ENCODE results near the gene NFAT5.

NFAT5 gene

DNA sequence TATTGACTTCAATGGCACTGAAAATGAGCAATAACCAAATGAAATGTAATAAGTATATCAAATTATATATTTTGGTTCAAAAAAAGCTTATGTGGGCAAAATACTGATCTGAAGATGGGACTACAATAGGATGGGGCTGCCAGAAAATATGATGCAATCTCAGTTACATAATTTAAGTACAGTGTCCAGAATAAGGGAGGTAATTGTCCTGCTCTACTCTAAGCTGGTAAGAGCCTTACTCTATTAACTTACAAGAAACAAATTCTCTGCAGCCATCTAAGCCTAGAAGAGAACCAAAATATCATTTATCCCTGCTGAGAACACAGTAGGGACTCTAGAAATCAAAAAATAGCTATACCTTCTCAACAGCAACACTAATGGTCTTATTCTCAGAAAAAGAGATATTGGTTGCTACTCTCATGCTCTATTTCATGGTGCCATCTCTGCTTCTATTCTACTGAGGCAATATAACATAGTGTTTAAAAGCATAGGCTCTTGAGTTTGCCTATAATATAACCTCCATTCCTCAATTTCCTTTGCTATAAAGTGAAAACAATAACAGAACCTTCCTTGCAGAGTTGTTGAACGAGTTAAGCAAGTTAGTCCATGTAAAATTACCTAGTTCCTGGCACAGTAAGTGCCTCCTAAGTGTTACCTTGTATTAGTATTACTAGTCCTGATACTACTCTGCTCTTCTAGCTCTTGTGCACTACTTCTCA, 140.6 kb downstream of the NFAT5 start:
- ATAC-seq (no peak), DNase-seq (no peak)
- Mint-ChIP-seq H3K36me3 (ENCODE audit: low read depth) (peaks cover 8% of the 10 kb centered on the region), H3K27me3 (no peaks in the 10 kb centered on the region), H3K4me3 (no peak overlapping the region), H3K4me1 (no peaks in the 10 kb centered on the region), H3K27ac (no peak overlapping the region), H3K9me3 (no peaks in the 10 kb centered on the region)

DNA sequence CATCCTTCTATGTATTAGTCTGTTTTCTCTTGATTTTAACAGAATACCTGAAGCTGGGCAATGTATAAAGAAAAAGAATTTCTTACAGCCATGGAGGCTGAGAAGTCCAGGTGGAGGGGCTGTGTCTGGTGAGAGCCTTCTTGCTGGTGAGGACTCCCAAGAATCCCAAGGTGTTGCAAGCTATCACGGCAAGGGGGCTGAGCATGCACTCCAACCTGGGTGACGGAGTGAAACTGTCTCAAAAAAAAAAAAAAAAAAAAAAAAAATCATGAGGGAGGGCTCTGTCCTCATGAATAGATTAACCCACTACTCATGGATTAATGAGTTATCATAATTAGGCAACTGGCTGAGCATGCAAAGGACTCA, 141.2 kb downstream of the NFAT5 start:
- peaks cover 6% of the 10 kb centered on the region for H3K36me3 Mint-ChIP-seq (ENCODE audit: low read depth)

DNA sequence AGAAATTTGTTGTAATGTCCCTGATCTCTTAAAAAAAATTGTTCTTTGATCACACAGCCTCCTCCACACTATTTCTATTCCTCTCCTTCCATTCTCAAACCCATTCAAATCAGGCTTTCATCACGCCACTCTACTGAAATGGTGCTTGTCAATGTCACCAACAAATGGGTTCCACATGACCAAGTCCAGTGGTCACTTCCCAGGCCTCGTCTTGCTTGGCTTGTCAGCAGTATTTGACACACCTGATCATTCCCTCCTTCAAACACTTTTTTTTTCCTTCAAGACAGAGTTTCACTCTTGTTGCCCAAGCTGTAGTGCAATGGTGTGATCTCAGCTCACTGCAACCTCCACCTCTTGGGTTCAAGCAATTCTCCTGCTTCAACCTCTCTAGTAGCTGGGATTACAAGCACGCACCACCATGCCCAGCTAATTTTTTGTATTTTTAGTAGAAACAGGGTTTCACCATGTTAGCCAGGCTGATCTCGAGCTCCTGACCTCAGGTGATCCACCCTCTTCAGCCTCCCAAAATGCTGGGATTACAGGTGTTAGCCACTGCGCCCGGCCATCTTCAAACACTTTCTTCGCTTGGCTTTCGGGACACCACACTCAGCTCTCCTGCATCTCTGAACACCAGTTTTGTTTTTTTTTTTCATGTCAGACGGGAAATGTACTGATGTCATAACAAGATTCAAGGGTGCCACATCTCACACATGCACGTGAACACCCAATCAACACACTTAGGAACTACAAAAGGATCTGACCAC, 142.3 kb downstream of the NFAT5 start:
- no peaks in the 10 kb centered on the region for H3K9me3 Mint-ChIP-seq
- ATAC-seq (no peak), DNase-seq (no peak)
- H3K4me1 Mint-ChIP-seq, result no peaks in the 10 kb centered on the region
- H3K36me3 Mint-ChIP-seq (ENCODE audit: low read depth), result peaks cover 6% of the 10 kb centered on the region
- H3K27ac Mint-ChIP-seq, result peak overlapping the region; percentile 47
- no peaks in the 10 kb centered on the region for H3K27me3 Mint-ChIP-seq
- no peak overlapping the region for H3K4me3 Mint-ChIP-seq

More for the DNA sequence above, 141.2 kb downstream of the NFAT5 start:
- DNase-seq (no peak), ATAC-seq (no peak)
- H3K9me3 Mint-ChIP-seq, result no peaks in the 10 kb centered on the region
- no peaks in the 10 kb centered on the region for H3K4me1 Mint-ChIP-seq
- H3K27me3 Mint-ChIP-seq, result no peaks in the 10 kb centered on the region
- no peak overlapping the region for H3K27ac Mint-ChIP-seq
- no peak overlapping the region for H3K4me3 Mint-ChIP-seq

DNA sequence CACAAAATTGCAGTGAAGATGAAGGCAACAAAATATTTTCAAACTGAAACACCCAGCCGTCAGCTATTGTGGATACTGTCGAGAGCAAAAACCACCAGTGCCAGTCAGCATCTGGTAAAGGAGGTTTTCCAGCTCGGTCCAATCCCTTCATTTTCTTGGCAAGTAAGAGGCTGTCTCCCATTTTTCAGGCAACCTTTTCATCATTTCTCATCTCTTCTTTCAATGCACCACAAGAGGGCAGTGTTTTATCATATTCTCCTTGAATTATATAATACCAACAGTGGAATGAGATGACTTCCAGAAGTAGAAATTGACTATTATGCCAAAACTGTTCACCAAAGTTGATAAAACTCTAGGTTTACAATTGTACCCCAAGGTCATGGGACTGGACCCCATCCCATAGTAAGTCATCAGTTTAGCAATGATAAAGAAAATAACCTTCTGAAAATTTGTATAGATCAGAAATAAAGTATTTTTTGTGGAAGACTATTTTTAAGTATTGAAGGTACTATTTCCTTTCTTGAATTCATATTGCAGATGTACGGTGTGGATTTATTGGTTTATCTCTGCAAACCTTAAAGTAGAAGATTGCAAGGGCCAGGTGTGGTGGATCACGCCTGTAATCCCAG, 143.8 kb downstream of the NFAT5 start:
- Mint-ChIP-seq H3K9me3 (no peaks in the 10 kb centered on the region), H3K27ac (no peak overlapping the region), H3K36me3 (ENCODE audit: low read depth) (peaks cover 3% of the 10 kb centered on the region), H3K27me3 (no peaks in the 10 kb centered on the region), H3K4me3 (no peak overlapping the region), H3K4me1 (no peaks in the 10 kb centered on the region)
- no peak for ATAC-seq
- DNase-seq, result no peak

DNA sequence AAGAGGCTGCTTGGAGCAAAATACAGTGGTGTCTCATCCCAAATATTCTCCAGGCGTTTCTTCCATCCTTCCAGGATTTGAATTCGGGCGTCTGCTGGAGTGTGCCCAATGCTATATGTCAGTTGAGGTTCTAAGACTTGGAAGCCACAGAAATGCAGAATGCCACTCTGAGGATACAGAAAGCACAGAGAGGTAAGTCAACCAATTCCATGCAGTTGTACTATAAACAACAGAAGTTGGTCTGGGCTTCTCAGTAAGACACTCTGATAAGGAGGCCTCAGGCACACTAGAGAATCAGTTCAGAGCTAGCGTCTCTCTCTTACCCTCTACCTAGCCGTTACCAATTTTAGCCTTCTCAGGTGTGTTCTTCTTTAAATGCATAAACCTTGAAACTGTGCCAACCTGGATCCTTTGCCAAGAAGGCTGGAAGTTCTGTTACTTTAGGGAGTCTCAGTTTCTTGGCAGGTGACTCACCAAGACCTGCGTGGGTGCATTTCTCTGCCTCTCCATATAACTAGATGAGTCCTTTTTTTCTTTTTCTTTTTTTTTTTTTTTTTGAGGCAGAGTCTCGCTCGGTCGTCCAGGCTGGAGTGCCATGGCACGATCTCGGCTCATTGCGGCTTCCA, 145.5 kb downstream of the NFAT5 start:
- no peaks in the 10 kb centered on the region for H3K9me3 Mint-ChIP-seq
- H3K27ac Mint-ChIP-seq, result no peak overlapping the region
- H3K4me3 Mint-ChIP-seq, result no peak overlapping the region
- DNase-seq (no peak), ATAC-seq (no peak)
- no peaks in the 10 kb centered on the region for H3K4me1 Mint-ChIP-seq
- H3K27me3 Mint-ChIP-seq, result no peaks in the 10 kb centered on the region
- no peaks in the 10 kb centered on the region for H3K36me3 Mint-ChIP-seq (ENCODE audit: low read depth)

DNA sequence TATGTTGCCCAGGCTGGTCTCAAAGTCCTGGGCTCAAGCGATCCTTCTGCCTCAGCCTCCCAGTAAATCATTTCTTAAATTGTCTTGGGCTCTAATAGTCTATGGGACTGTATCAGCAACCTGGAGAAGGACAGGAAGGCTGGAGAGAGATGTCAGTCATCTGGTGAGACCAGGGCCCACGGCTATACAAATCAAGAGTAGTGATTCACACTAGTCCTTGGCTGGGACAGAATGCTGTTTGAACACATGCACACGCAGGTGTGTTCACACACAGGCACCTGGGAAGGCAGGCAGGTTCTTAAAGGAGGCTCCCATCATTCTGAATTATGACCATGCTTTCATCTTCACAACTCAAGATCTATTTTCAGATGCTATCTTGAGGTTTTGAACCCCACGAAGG, 146.5 kb downstream of the NFAT5 start:
- H3K4me1 Mint-ChIP-seq, result no peaks in the 10 kb centered on the region
- H3K4me3 Mint-ChIP-seq, result no peak overlapping the region
- H3K9me3 Mint-ChIP-seq, result no peaks in the 10 kb centered on the region
- DNase-seq (no peak), ATAC-seq (no peak)
- H3K36me3 Mint-ChIP-seq (ENCODE audit: low read depth), result no peaks in the 10 kb centered on the region
- H3K27ac Mint-ChIP-seq, result peak overlapping the region; percentile 49
- no peaks in the 10 kb centered on the region for H3K27me3 Mint-ChIP-seq

DNA sequence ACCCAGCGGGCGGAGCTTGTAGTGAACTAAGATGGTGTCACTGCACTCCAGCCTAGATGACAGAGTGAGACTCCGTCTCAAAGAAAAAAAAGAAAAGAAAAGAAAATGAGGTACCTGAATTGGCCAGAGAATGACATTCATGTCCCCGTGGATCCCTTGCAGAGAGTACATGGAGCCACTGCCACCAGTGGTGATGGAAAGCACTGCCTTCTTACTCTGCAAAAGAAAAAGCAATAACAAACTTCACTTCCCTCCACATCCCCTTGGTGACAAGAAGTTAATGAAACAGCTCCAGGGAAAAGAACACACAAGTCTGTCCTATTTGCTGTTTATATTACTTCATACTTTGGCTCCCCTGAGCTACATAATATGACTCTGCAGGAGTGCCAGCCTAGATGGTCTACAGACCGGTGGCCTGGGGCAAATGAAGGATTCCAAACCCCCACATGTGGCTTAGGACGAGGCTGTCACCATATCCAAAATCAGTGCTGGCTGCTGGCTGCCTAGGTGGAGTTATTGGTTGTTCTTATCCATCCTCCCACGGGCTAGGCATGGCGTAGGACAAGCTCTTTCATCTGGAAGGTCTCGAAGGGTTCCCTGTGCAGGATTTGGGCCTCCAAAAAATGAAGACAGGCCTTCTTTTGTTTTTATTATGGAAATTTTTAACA, 147.3 kb downstream of the NFAT5 start:
- no peak overlapping the region for H3K4me3 Mint-ChIP-seq
- H3K27ac Mint-ChIP-seq, result no peak overlapping the region
- ATAC-seq (no peak), DNase-seq (no peak)
- no peaks in the 10 kb centered on the region for H3K27me3 Mint-ChIP-seq
- no peaks in the 10 kb centered on the region for H3K36me3 Mint-ChIP-seq (ENCODE audit: low read depth)
- no peaks in the 10 kb centered on the region for H3K4me1 Mint-ChIP-seq
- H3K9me3 Mint-ChIP-seq, result no peaks in the 10 kb centered on the region

DNA sequence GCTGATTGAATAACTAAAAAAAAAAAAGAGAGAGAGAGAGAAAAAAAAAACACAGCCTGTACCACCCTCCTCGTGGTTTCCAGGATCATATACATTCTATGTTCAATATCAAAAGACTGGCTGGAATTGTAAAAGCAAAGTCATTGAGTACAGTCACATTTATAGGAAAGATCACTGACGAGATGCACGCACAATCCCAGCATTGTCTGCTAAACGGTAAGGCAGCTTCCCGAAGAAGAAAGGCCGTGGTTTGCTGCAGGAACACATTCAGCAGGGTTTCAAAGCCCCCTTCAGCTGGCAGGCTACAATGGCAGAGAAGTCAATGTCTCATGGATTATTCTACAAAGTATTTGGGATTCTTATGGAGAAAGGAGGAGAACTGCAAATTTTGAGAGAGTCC, 151.3 kb downstream of the NFAT5 start:
- no peaks in the 10 kb centered on the region for H3K27me3 Mint-ChIP-seq
- no peaks in the 10 kb centered on the region for H3K4me1 Mint-ChIP-seq
- H3K27ac Mint-ChIP-seq, result no peak overlapping the region
- ATAC-seq, result no peak
- H3K9me3 Mint-ChIP-seq, result no peaks in the 10 kb centered on the region
- H3K4me3 Mint-ChIP-seq, result no peak overlapping the region
- no peak for DNase-seq
- no peaks in the 10 kb centered on the region for H3K36me3 Mint-ChIP-seq (ENCODE audit: low read depth)

DNA sequence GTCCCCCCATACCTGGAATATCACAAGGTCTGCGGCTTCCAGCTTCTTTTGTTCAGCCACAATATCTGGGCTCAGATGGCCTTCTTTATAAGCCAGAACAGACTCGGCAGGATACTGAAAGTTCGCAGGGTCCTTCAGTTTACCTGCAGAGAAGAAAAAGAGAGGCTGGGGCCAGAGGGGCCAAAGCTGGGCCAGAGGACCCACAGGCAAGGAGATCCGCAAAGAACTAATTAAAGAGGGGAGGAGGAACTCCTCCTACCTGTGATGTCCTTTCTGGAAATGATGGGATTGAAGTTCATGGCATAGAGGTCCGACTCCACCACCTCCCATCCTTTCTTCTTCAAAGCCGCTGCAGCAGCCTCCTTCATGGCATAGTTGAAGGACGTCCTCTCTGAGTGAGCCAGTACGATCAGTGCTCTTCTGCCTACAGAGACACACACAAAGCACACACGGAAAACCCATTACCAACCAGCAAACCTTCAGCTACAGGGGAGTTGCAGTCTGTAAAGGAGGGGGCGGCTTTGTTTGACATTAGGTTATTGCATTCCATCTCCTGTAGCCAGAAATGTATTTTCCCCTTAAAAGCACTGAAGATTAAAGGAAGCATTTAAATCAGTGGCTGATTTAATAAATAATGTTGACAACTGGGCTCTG, 152.5 kb downstream of the NFAT5 start:
- no peaks in the 10 kb centered on the region for H3K9me3 Mint-ChIP-seq
- H3K4me1 Mint-ChIP-seq, result no peaks in the 10 kb centered on the region
- DNase-seq (no peak), ATAC-seq (no peak)
- H3K36me3 Mint-ChIP-seq (ENCODE audit: low read depth), result no peaks in the 10 kb centered on the region
- H3K27me3 Mint-ChIP-seq, result no peaks in the 10 kb centered on the region
- H3K4me3 Mint-ChIP-seq, result no peak overlapping the region
- H3K27ac Mint-ChIP-seq, result no peak overlapping the region

DNA sequence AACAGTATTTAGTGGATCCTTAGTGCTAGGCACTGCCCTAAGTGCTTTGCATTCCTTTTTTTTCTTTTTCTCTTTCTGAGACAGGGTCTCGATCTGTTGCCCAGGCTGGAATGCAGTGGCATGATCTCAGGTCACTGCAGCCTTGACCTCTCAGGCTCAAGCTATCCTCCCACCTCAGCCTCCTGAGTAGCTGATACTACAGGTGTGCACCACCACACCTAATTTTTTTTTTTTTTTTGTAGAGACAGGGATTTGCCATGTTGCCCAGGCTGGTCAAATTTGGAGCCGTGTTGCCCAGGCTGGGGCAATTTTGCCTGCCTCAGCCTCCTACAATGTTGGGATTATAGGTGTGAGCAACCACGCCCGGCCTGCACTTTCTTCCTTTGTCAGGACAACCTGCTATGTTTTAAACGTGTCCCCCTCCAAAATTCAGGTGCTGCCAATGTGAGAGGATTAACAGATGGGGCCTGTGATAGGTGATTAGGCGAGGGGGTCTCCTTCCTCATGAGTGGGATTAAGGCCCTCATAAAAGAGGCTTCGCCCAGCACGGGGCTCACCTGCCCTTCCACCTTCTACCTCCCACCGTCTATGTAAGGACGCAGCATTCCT, 155.2 kb downstream of the NFAT5 start:
- no peaks in the 10 kb centered on the region for H3K27me3 Mint-ChIP-seq
- H3K27ac Mint-ChIP-seq, result no peak overlapping the region
- H3K4me1 Mint-ChIP-seq, result peaks cover 6% of the 10 kb centered on the region
- H3K4me3 Mint-ChIP-seq, result no peak overlapping the region
- H3K36me3 Mint-ChIP-seq (ENCODE audit: low read depth), result no peaks in the 10 kb centered on the region
- no peaks in the 10 kb centered on the region for H3K9me3 Mint-ChIP-seq
- DNase-seq, result no peak
- no peak for ATAC-seq

DNA sequence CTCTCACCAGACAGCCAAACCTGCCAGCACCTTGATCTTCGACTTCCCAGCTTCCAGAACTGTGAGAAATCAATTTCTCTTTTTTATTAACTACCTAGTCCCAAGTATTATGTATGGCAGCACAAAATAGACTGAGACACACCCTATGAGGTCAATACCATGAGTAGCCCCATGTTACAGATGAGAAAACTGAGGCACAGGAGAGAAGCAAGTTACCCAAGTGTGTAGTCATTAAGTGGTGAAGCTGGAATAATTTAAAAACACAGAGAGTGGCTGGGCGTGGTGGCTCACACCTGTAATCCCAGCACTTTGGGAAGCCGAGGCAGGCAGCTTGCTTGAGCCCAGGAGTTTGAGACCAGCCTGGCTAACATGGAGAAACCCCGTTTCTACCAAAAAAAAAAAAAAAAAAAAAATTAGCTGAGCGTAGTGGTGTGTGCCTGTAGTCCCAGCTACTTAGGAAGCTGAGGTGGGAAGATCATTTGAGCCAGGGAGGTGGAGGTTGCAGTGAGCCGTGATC, 155.7 kb downstream of the NFAT5 start:
- no peak for DNase-seq
- peaks cover 11% of the 10 kb centered on the region for H3K4me1 Mint-ChIP-seq
- ATAC-seq, result no peak

DNA sequence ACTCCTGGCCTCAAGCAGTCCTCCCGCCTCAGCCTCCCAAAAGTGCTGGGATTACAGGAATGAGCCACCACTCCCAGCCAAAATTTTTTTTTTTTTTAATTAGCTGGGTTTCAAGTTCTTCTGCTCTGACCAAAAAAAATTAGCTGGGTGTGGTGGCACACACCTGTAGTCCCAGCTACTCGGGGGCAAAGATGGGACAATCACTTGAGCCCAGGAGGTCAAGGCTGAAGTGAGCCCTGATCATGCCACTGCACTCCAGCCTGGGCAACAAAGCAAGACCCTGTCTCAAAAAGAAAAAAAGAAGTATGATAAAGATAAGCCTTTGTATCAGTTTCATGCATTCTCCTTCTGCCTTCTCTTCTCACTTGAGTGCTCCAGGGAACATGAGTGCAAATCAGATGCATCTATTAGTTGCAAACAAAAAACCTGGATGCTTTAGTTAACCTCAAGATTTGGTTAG, 158.7 kb downstream of the NFAT5 start:
- Mint-ChIP-seq H3K36me3 (ENCODE audit: low read depth) (no peaks in the 10 kb centered on the region), H3K27ac (no peak overlapping the region), H3K4me3 (no peak overlapping the region), H3K9me3 (no peaks in the 10 kb centered on the region), H3K27me3 (no peaks in the 10 kb centered on the region), H3K4me1 (peaks cover 27% of the 10 kb centered on the region)
- ATAC-seq (no peak), DNase-seq (no peak)

More for the DNA sequence above, 155.7 kb downstream of the NFAT5 start:
- H3K36me3 Mint-ChIP-seq (ENCODE audit: low read depth), result no peaks in the 10 kb centered on the region
- no peak overlapping the region for H3K4me3 Mint-ChIP-seq
- H3K9me3 Mint-ChIP-seq, result no peaks in the 10 kb centered on the region
- H3K27ac Mint-ChIP-seq, result no peak overlapping the region
- no peaks in the 10 kb centered on the region for H3K27me3 Mint-ChIP-seq

DNA sequence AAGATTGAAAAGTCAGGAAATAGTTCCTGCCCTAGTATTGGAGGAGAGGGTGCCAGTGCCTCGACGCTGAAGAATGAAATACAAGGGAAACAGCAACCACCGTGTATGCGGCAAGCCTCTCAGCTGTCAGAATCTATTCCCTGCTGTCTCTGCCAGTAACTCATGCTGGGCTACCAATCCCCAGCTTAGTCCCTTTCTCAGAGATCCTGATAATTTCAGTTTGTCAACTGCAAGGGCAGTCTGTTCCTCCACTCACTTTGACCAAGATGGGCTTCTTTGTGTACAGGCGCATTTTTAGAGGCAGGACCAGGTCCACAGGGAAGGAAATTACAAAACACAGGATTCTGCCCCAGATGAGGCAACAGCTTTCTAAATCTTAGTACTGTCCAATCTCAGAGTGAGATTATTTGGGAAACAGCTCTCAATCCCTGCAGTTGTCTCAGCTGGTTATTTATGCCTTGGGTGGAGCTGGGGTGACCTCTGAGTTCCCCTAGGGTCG, 159.3 kb downstream of the NFAT5 start:
- DNase-seq (no peak), ATAC-seq (no peak)
- no peaks in the 10 kb centered on the region for H3K27me3 Mint-ChIP-seq
- H3K36me3 Mint-ChIP-seq (ENCODE audit: low read depth), result no peaks in the 10 kb centered on the region
- peaks cover 27% of the 10 kb centered on the region for H3K4me1 Mint-ChIP-seq
- H3K9me3 Mint-ChIP-seq, result no peaks in the 10 kb centered on the region
- no peak overlapping the region for H3K4me3 Mint-ChIP-seq
- H3K27ac Mint-ChIP-seq, result no peak overlapping the region
